Skin epidermis (tissue), 12 donors: ENCODE data around the gene MTHFSD.
"Not testable (repeated sequence)": the region's sequence is repeated elsewhere in the genome, so short reads cannot be mapped to it uniquely, and the experiment has no call there.

ENCODE experiments used
- H3K27ac ChIP-seq, 21 experiments: fragments of 200-600 bp; sonication (generic) in 11 of 21; one replicate each; pipeline ENCODE4 v1.5.0; 2020; ENCODE audit warnings: mild to moderate bottlenecking in 3 of 21, inconsistent platforms in 2 of 21, moderate library complexity in 2 of 21
- H3K4me3 ChIP-seq, 7 experiments: fragments of 200-600 bp; sonication (generic) in 2 of 7; one replicate each; pipeline ENCODE4 v1.5.0; 2020; ENCODE audit warnings: inconsistent platforms in 2 of 7, mild to moderate bottlenecking in 2 of 7, moderate library complexity in 1 of 7

MTHFSD gene

GRCh38 chr16:86554917-86555703, at the start of gene MTHFSD:
Gene MTHFSD, minus strand, starts transcription at chr16:86555235. Its CDS starts 51 bp downstream, at chr16:86555184.
- Histone ChIP-seq H3K4me3 (peak within 1 kb of the TSS; percentile 82 to 96 (median 87)), H3K27ac (peak within 1 kb of the TSS; percentile 46 to 99 (median 92))

GRCh38 chr16:86604436-86605193, 49.6 kb upstream of the MTHFSD start:
- peak overlapping the region in 3 of 21 experiments; percentile 3 to 29 (median 26) for H3K27ac ChIP-seq
- H3K4me3 ChIP-seq: peak overlapping the region in 6 of 7 experiments; percentile 4 to 36 (median 22)

GRCh38 chr16:86602521-86602920, 47.5 kb upstream of the MTHFSD start:
- H3K27ac ChIP-seq: no peak overlapping the region
- H3K4me3 ChIP-seq: no peak overlapping the region

- H3K27ac ChIP-seq: no peak overlapping the region
- no peak overlapping the region for H3K4me3 ChIP-seq
These were observed 46.3 kb upstream of the MTHFSD start for GRCh38 chr16:86601356-86601755.

- no peak overlapping the region for H3K27ac ChIP-seq
- no peak overlapping the region for H3K4me3 ChIP-seq
These were observed 43.9 kb upstream of the MTHFSD start for GRCh38 chr16:86598607-86599565.

- no peak overlapping the region for H3K27ac ChIP-seq
- no peak overlapping the region for H3K4me3 ChIP-seq
These were observed 43.0 kb upstream of the MTHFSD start for GRCh38 chr16:86597880-86598606.

GRCh38 chr16:86597126-86597879, 42.3 kb upstream of the MTHFSD start:
- Histone ChIP-seq H3K27ac (no peak overlapping the region), H3K4me3 (no peak overlapping the region)

- H3K4me3 ChIP-seq: no peak overlapping the region
- H3K27ac ChIP-seq: no peak overlapping the region
These were observed 41.1 kb upstream of the MTHFSD start for GRCh38 chr16:86595983-86596605.

GRCh38 chr16:86594721-86595120, 39.7 kb upstream of the MTHFSD start:
- Histone ChIP-seq H3K4me3 (no peak overlapping the region), H3K27ac (no peak overlapping the region)

GRCh38 chr16:86593913-86594620, 39.0 kb upstream of the MTHFSD start:
- no peak overlapping the region for H3K27ac ChIP-seq
- no peak overlapping the region for H3K4me3 ChIP-seq

- H3K4me3 ChIP-seq: no peak overlapping the region
- no peak overlapping the region for H3K27ac ChIP-seq
These were observed 36.2 kb upstream of the MTHFSD start for GRCh38 chr16:86591270-86591669.

- Histone ChIP-seq H3K27ac (no peak overlapping the region), H3K4me3 (no peak overlapping the region)
These were observed 35.6 kb upstream of the MTHFSD start for GRCh38 chr16:86590501-86591144.

GRCh38 chr16:86587955-86588354, 32.9 kb upstream of the MTHFSD start:
- not testable (repeated sequence) for H3K4me3 ChIP-seq, H3K27ac ChIP-seq

GRCh38 chr16:86587487-86587886, 32.5 kb upstream of the MTHFSD start:
- Histone ChIP-seq H3K27ac (no peak overlapping the region), H3K4me3 (no peak overlapping the region)

- Histone ChIP-seq H3K4me3 (no peak overlapping the region), H3K27ac (peak overlapping the region in 6 of 21 experiments; percentile 4 to 59 (median 37))
These were observed 31.0 kb upstream of the MTHFSD start for GRCh38 chr16:86585821-86586611.
